HG03060 (cell line): ENCODE data around the gene CMTM2.
"Not testable (repeated sequence)": the region's sequence is repeated elsewhere in the genome, so short reads cannot be mapped to it uniquely, and the experiment has no call there.

Experiments
- ATAC-seq: cut with Tn5 transposase; IDR thresholded peaks from one replicate; pipeline ENCODE4 v1.9.1; 2021; ENCODE audit warnings: low read depth, moderate number of reproducible peaks; ENCODE audit not compliant: unreplicated experiment

CMTM2 gene

GRCh38 chr16:66605177-66605978 is 26.1 kb downstream of the CMTM2 start:
- ATAC-seq, result no peak

GRCh38 chr16:66605979-66606751 is 26.9 kb downstream of the CMTM2 start:
- ATAC-seq, result peak; percentile 58

- peak; percentile 28 for ATAC-seq
Measured at GRCh38 chr16:66608241-66609138, 29.2 kb downstream of the CMTM2 start.

GRCh38 chr16:66609139-66609510 is 29.9 kb downstream of the CMTM2 start:
- ATAC-seq, result no peak

GRCh38 chr16:66610111-66610820 is 31.0 kb downstream of the CMTM2 start:
- ATAC-seq, result no peak

GRCh38 chr16:66611911-66612310 is 32.6 kb downstream of the CMTM2 start:
- not testable (repeated sequence) for ATAC-seq

- no peak for ATAC-seq
Measured at GRCh38 chr16:66612422-66612821, 33.2 kb downstream of the CMTM2 start.

- ATAC-seq, result no peak
Measured at GRCh38 chr16:66614161-66614802, 35.0 kb downstream of the CMTM2 start.

GRCh38 chr16:66616169-66616568 is 36.9 kb downstream of the CMTM2 start:
- ATAC-seq, result no peak

GRCh38 chr16:66616592-66616991 is 37.3 kb downstream of the CMTM2 start:
- ATAC-seq, result no peak

GRCh38 chr16:66617010-66617434 is 37.8 kb downstream of the CMTM2 start:
- no peak for ATAC-seq

GRCh38 chr16:66617728-66618127 is 38.5 kb downstream of the CMTM2 start:
- ATAC-seq, result no peak

- ATAC-seq, result no peak
Measured at GRCh38 chr16:66618588-66619375, 39.5 kb downstream of the CMTM2 start.

- ATAC-seq, result no peak
Measured at GRCh38 chr16:66619534-66620428, 40.5 kb downstream of the CMTM2 start.

- ATAC-seq, result no peak
Measured at GRCh38 chr16:66620429-66620795, 41.1 kb downstream of the CMTM2 start.

- no peak for ATAC-seq
Measured at GRCh38 chr16:66621973-66622372, 42.7 kb downstream of the CMTM2 start.

GRCh38 chr16:66622863-66623262 is 43.6 kb downstream of the CMTM2 start:
- no peak for ATAC-seq

- no peak for ATAC-seq
Measured at GRCh38 chr16:66623755-66624154, 44.5 kb downstream of the CMTM2 start.
